Loucy (cell line): ENCODE data around the gene CHD9NB.

ENCODE experiments used
- CTCF ChIP-seq: fragments of 200-600 bp; sonication (generic); conservative IDR thresholded peaks from 2 replicates; pipeline ENCODE4 v1.5.1; 2014; ENCODE audit warnings: mild to moderate bottlenecking, antibody characterized with exemption, low read length
- EZH2phosphoT487 ChIP-seq: fragments of 200-600 bp; IDR thresholded peaks from 2 replicates; pipeline ENCODE4 v1.6.1; 2018; ENCODE audit warnings: antibody characterized with exemption, mild to moderate bottlenecking, moderate library complexity, borderline replicate concordance

- TF ChIP-seq CTCF (no peak), EZH2phosphoT487 (no peak)
Measured at GRCh38 chr16:53099318-53100130, 46.8 kb upstream of the CHD9NB start.
